SH-SY5Y (cell line): ENCODE measurements around the gene WAPL.

ENCODE experiments used
- GATA2 ChIP-seq: IDR thresholded peaks from 2 replicates; pipeline ENCODE4 v1.6.1; 2011; ENCODE audit warnings: mild to moderate bottlenecking, low read depth, low read length
- GATA3 ChIP-seq: IDR thresholded peaks from 2 replicates; pipeline ENCODE4 v1.6.1; 2011; ENCODE audit warnings: low read depth, mild to moderate bottlenecking, low read length, moderate library complexity

WAPL gene, protein sequence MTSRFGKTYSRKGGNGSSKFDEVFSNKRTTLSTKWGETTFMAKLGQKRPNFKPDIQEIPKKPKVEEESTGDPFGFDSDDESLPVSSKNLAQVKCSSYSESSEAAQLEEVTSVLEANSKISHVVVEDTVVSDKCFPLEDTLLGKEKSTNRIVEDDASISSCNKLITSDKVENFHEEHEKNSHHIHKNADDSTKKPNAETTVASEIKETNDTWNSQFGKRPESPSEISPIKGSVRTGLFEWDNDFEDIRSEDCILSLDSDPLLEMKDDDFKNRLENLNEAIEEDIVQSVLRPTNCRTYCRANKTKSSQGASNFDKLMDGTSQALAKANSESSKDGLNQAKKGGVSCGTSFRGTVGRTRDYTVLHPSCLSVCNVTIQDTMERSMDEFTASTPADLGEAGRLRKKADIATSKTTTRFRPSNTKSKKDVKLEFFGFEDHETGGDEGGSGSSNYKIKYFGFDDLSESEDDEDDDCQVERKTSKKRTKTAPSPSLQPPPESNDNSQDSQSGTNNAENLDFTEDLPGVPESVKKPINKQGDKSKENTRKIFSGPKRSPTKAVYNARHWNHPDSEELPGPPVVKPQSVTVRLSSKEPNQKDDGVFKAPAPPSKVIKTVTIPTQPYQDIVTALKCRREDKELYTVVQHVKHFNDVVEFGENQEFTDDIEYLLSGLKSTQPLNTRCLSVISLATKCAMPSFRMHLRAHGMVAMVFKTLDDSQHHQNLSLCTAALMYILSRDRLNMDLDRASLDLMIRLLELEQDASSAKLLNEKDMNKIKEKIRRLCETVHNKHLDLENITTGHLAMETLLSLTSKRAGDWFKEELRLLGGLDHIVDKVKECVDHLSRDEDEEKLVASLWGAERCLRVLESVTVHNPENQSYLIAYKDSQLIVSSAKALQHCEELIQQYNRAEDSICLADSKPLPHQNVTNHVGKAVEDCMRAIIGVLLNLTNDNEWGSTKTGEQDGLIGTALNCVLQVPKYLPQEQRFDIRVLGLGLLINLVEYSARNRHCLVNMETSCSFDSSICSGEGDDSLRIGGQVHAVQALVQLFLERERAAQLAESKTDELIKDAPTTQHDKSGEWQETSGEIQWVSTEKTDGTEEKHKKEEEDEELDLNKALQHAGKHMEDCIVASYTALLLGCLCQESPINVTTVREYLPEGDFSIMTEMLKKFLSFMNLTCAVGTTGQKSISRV (N-terminal part only)

DNA sequence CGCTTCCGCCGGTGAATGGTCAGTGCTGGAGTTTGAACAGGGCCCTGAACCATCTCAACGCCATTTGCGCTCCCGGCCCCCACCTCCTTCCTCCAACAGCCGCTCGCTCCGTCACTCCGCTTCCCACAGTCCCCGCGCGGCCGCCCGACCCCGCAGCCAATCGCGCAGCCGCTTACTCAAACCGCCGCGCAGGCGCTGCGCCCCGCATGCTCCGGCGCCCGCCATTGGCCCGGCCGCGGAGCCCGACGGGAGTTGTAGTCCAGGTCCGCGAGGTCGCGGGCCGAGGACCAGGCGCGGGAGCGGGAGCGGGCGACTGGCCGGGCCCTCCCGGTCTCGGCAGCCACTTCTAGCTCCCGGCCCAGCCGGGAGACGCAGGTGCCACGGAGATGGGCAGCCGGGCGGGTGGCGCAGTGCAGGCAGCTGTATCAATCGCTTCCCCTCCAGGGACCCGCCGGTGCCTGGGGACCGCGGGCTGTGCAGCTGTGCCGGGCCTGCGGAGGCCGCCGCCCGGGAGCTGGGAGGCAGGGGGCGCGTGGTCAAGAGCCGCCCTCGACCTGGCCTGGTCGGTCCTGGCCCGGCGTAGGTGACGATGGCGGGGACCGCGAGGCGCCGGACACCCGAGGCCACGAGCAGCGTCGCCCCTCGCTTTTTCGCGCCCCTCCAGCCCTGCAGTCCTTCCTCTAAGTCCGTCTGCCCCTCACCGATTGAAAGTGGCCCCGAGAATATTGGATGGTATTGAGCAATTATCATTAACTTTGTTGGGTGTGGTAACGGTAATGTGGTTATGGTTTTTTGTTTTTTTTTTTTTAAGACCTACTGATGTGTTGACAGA lies at the start of gene WAPL:
Gene WAPL (minus strand): TSS at position 115 of the 832 bp plus-strand sequence. CDS start 3,723 bp downstream, outside the sequence.
- TF ChIP-seq GATA3 (no peak), GATA2 (no peak)

DNA sequence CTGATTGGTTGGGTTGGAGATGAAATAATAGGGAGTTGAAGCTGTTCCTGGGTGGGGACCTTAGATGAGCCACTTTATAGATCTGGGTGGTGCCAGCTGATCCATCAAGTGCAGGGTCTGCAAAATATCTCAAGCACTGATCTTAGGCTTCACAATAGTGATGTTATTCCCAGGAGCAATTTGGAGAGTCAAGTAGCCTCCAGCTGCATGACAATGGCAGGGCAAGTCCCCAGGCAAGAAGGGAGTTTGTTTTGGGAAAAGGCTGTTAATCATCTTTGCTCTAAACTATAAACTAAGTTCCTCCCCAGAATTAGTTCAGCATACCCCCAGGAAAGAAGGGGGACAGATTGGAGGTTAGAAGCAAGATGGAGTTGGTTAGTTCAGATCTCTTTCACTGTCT lies 47.7 kb upstream of the WAPL start:
- no peak for TF ChIP-seq GATA2
- no peak for TF ChIP-seq GATA3

DNA sequence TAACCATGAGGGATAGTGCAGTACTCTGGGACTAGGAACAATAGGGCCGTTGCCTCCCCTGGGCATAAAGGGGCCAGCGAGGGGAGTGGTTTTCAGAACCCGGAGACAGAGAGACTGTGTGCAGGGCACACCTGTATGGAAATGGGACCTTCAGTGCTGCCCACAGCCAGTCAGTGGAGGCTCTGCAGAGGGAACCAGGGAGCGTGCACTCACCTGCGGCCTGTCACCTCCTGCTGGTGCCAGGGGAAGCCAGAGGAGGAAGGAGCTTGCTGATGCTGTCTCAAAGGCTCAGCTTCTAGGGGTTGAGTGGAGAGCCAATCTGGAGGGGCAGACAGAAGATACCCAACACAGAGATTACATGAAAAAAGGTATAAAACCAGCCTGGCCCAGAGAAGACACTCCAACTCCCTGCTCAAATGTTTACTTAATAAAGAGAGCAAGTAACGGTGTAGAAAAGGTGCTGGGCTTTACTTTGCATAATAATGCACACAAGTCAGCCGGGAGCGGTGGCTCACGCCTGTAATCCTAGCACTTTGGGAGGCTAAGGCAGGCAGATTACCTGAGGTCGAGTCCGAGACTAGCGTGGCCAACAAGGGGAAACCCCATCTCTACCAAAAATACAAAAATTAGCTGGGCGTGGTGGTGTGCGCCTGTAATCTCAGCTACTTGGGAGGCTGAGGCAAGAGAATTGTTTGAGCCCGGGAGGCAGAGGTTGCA lies 35.5 kb upstream of the WAPL start:
- TF ChIP-seq GATA2 (no peak), GATA3 (no peak)

DNA sequence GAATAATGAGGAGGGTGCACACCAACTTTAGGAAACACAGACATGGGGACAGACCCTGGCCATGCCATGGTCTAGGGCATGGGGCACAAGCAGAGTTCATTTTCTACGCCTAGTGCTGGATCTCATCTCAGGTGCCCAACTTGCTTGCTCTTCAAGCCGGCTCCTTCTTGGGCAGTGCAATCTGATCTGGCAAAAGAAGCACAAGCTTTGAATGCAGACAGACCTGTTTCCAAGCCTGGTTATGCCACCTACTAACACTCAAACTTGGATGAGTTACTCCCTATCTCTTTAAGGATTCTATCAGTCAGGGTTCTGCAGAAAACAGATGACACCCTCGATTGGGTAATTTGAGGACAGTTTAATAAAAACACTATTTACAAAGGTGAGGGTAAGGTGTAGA lies 34.9 kb upstream of the WAPL start:
- TF ChIP-seq GATA3 = no peak
- TF ChIP-seq GATA2 = no peak

DNA sequence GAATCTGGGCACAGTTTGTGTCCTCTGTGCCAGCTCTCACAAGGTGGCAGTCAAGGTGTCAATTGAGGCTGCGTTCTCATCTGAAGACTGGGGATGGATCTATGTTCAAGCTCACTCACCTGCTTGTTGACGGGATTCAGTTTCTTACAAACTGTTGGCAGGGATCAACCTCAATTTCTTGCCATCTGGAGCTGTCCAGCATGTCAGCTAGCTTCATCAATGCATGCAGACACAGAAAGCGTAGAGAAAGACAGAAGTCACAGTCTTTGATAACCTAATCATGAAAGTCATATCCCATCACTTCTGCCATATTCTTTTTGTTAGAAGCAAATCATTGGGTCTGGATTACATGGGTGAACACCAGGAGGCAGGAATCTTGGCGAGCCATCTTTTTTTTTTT lies 32.0 kb upstream of the WAPL start:
- TF ChIP-seq GATA2 (no peak), GATA3 (no peak)

DNA sequence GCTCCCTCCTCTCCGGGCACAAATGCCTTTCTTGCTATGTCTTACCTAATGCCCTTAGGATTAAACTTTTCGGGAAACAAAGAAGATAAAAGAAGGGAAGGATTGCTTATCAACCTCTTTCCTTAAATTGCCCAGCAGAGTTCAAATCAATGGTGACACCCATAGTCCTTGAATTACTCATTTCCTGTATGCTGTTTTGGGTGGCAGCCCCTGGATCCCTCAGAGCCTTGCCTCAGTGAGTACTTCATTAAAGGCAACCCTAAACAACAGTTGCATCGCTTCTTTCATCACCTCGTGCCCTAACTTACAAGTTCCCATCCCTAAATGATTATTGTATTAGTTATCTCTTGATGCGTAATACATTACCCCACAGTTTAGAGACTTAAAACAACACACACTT lies 31.6 kb upstream of the WAPL start:
- no peak for TF ChIP-seq GATA3
- no peak for TF ChIP-seq GATA2

DNA sequence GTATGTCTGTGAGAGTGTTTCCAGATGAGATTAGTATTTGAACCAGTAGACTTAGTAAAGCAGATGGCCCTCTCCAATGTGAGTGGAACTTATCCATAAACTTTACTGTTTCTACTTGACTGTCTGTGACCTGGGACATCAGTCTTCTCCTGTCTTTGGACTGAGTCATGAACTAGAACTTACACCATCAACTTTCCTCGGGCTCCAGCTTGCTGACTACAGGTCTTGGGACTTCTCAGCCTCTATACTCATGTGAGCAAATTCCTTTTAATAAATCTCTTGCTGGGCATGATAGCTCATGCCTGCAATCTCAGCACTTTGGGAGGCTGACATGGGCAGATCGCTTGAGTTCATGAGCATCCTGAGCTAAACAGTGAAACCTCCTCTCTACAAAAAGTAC lies 25.7 kb upstream of the WAPL start:
- no peak for TF ChIP-seq GATA2
- TF ChIP-seq GATA3 = no peak

DNA sequence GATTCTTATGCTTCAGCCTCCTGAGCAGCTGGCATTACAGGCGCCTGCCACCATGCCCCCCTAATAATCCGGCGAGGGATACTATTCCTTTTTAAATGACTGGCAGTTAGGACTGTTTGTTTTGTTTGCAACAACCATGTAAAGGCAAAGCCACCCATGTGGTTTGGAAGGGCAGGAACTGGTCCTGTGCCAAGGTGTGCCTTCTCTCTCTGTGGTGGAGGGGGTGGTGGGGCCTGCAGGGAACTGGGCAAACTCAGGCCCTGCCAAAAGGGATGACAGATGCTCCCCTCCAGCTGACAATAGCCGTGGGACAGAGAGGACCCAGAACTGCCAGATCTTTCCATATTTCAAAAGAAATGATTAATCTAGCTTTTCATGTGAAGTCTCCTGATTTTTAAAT lies 23.5 kb upstream of the WAPL start:
- TF ChIP-seq GATA3 = no peak
- TF ChIP-seq GATA2 = no peak

DNA sequence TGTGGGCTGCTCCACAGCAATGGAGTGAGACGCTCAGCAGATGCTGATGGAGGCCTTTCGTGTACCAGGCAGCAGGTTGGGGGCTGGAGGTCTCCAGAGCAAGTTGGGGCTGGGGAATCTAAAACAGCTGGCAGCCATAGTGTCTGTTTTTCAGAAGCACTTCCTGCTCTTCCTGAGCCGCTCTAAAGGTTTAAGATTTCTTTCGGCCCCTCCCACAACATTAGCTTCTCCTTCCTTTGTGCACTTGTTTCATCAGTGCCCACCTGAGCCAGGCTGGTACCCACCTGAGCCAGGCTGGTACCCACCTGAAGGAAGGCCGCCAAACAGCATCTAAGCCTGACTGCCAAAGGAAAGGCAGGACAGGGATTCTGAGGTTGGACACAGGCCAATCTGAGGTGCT lies 18.4 kb upstream of the WAPL start:
- no peak for TF ChIP-seq GATA2

DNA sequence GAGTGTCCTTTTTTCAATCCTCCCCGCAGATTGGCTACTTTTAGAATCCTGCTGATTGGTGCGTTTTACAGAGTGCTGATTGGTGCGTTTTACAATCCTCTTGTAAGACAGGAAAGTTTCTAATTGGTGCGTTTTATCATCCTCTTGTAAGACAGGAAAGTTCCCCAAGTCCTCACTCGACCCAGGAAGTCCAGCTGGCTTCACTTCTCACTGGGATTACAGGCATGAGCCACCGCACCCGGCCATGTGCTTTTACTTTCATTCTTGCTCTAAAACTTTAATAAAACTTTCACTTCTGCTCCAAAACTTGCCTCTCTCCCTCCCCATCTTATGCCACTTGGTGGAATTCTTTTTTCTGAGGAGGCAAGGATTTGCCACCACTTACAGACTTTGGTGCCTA lies 17.0 kb upstream of the WAPL start:
- no peak for TF ChIP-seq GATA2
- no peak for TF ChIP-seq GATA3

DNA sequence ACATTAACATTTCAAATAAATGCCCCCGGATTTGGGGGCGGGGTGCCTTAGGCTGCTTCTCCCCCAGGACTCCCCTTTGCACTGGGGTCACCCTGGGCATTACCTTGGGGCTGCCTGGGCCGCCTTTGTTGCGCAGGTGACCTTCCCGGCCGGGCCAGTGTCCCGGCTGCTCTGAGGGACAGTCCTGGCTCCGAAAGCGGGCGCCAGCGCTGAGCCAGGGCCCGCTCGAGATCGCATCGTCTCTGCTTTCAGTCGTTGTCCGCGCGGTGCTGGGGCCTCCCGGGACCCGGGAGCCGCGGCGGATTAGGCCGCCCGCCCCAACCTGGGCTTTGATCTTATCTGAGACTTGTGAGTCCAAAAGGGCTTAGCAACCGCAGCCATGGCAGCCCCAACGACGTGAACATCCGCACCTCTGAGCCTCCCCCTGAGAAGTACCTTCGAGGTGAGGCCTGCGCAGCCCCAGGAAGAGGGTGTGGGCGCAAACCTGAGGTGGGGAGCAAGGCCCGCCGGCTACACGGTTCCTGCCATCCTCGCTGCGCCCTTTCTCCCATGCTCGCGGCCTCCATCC lies 14.8 kb upstream of the WAPL start:
- TF ChIP-seq GATA3 (no peak), GATA2 (no peak)

DNA sequence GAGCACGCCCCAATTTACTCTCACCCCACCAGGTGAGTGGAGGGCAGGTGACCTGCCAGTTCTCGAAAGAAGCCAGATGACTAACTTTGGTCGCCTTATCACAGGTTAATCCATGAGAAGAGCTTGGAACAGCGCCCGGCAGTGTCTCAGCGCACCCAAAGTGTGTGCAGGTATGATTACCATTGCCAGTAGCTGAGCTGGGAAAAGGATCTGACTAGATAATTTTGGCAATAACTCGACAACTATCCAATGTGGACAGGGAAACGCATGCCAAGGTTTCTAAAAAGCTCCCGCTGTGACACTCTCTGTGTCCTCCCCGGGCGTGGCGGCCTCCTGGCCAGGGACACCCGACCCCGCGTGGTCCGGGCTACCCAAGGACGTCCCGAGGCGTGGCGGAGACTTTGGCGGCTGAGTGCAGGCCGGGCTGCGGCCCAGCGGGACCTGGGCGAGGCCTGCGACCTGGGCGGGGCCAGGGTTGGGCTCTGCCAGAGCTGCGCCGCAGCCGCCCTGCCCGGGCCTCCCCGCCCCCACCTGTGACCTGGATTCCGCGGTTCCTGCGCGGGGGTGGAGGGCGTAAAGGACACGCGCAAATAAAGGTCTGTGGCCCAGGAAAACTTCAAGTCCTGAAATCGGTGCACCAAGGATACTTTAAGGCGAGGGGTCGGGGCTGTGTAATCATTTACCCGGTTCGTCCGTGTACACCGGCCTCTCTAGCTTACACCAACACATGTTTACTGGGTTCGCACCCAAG lies 13.7 kb upstream of the WAPL start:
- TF ChIP-seq GATA2 (no peak), GATA3 (no peak)
